LNCAP (cell line): ENCODE data around the gene TLE2.

Experiments
- TF ChIP-seq, protein P1 (sequence below): fragments of 450-650 bp; IDR thresholded peaks from 2 replicates; pipeline ENCODE4 v1.5.1; 2017; ENCODE audit warnings: mild to moderate bottlenecking

Gene TLE2

DNA sequence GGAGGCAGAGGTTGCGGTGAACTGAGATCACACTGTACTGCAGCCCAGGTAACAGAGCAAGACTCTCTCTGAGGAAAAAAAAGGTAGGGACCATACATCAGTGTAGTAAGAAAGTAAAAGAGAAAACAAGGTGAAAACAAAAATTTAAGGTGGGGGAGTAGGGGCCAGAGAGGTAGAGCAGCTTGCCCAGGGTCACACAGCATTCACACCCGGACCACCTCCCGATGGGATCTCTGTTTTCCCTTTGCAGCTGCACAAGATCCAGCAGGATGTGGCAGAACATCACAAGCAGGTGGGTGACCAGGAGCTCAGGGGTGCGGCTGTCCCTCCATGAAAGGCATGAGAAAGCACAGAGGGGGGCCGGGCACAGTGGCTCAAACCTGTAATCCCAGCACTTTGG, 47.2 kb downstream of the TLE2 start:
- TF ChIP-seq, protein P1, sequence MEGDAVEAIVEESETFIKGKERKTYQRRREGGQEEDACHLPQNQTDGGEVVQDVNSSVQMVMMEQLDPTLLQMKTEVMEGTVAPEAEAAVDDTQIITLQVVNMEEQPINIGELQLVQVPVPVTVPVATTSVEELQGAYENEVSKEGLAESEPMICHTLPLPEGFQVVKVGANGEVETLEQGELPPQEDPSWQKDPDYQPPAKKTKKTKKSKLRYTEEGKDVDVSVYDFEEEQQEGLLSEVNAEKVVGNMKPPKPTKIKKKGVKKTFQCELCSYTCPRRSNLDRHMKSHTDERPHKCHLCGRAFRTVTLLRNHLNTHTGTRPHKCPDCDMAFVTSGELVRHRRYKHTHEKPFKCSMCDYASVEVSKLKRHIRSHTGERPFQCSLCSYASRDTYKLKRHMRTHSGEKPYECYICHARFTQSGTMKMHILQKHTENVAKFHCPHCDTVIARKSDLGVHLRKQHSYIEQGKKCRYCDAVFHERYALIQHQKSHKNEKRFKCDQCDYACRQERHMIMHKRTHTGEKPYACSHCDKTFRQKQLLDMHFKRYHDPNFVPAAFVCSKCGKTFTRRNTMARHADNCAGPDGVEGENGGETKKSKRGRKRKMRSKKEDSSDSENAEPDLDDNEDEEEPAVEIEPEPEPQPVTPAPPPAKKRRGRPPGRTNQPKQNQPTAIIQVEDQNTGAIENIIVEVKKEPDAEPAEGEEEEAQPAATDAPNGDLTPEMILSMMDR = no peak

DNA sequence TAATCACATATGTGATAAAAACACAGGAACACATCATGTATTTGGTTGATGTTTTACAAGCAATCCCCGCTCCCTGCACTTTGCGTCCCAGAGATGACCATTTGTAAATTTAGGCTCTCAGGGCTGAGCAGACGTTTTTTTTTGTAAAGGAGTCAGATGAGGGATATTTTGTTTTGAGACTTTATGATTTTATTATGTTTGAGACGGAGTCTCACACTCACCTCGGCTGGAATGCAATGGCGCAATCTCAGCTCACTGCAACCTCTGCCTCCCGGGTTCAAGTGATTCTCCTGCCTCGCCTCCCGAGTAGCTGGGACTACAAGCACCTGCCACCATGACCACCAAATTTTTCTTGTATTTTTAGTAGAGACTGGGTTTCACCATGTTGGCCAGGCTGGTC, 50.3 kb downstream of the TLE2 start:
- TF ChIP-seq, protein P1 = no peak

DNA sequence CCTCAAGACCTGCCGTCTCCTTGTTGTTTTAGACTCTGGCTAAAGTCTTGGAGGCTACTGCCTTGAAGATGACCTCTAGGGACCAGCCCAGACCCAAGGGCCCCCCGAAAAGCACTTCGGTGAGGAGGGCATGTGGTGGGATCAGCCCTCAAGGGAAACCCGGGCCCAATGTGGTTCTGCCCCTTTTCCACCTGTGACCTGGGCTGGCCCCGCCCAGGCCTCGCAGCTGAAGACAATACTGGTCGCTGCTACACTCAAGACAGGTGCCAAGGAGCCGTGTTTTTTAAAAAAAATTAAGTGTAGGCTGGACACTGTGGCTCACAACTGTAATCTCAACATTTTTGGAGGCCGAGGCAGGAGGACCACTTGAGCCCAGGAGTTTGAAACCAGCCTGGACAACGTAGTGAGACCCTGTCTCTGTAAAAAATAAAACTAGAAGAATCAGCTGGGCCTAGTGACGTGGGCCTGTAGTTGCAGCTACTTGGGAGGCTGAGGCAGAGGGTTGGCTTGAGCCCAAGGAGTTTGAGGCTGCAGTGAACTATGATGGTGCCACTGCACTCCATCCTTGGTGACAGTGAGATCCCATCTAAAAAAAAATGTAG, 50.8 kb downstream of the TLE2 start:
- TF ChIP-seq, protein P1 = no peak

GRCh38 chr19:2977746-2978138, 51.3 kb downstream of the TLE2 start:
- TF ChIP-seq, protein P1 = no peak

GRCh38 chr19:2977001-2977745, 51.9 kb downstream of the TLE2 start, which contains the start of gene TLE6:
TSS of gene TLE6 (plus strand) at chr19:2977564. CDS start at chr19:2978234, 670 bp downstream.
- TF ChIP-seq, protein P1 = no peak

DNA sequence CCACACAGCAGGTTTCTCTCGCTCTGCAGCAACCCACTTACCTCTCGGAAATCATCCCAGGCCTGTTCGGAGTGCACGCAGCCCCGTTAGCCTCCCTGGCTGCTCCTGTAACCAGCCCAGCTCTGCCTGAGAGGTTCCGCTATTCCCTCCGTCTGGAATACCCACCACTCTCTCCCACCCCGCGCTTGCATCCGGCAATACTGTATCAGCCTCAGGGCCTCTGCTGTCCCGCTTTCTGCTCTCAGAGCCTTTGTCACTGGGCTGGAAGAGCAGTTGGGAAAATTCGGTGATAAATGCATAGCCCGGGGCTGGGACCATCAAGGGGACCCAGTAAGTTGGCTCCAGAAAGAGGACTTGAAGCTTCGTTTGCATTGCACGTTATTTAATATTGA, 52.5 kb downstream of the TLE2 start:
- TF ChIP-seq, protein P1 = no peak

DNA sequence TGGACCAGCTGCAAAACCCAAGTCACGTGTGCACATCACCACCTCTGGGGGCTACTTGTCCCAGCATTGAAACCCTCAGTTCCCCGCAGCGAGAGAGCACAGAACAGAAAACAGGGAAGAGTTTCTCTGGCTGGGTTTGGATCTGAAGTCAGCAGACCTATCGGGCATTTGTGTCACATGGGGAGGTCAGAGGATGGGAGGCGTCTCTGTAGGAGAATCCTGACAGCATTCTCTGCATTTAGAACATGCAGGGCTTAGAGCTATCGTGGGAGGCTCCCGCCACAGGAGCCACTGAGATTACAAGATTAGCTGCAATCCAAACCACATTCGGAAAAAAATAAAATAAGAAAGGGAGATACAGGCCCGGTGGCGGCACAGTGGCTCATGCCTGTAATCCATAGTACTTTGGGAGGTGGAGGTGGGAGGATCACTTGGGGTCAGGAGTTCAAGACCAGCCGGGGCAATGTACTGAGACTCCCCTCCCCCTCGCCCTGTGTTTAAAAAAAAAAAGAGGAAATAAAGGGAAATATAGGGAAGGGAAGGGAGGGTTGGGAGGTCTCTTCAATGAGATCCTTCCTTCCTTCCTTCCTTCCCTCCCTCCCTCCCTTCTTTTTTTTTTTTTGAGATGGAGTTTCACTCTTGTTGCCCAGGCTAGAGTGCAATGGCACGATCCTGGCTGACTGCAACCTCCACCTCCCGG, 54.6 kb downstream of the TLE2 start:
- TF ChIP-seq, protein P1 = no peak
